Renal pelvis (tissue), 12 donors: ENCODE data around the gene ACAD8. TPM values are rescaled to one million over a fixed set of nuclear protein-coding genes. Genes with fewer than 3 reads are reported as not detected.

Experiments
- DNase-seq: peaks from one replicate; pipeline ENCODE4 v3.0.0-alpha.2; 2013
- long read RNA-seq, 16 experiments: transcript quantifications; one replicate each; lab custom pipeline, GENCODE V29; 2026
- polyA plus RNA-seq, 3 donors: library from polyadenylated mRNA; unstranded; fragments of 120-200 nt; gene quantifications; one replicate each; pipeline ENCODE4 v1.2.1, GENCODE V29; 2013; ENCODE audit not compliant: insufficient read length in 3 of 3

ACAD8 gene
- polyA plus RNA-seq = 10 to 100 TPM; 41.2 to 56.3 (median 50.3) TPM
- long read RNA-seq, donor 1, transcript ACAD8-201 (11 exons, 2,249 nt) = major isoform, 7 of 8 reads
- long read RNA-seq, donor 1, partial matches to known transcripts = 0 of 8 reads
- long read RNA-seq, donor 1, other reads (novel, unspliced or antisense) = 0 of 8 reads
- long read RNA-seq, donor 2, transcript ACAD8-201 (11 exons, 2,249 nt) = major isoform, 10 of 14 reads
- long read RNA-seq, donor 2, partial matches to known transcripts = 0 of 14 reads
- long read RNA-seq, donor 2, other reads (novel, unspliced or antisense) = 0 of 14 reads
- long read RNA-seq, donor 3, partial matches to known transcripts = 0 of 6 reads
- long read RNA-seq, donor 3, other reads (novel, unspliced or antisense) = 0 of 6 reads
- long read RNA-seq, donor 4, transcript ACAD8-201 (11 exons, 2,249 nt) = major isoform, 11 of 11 reads
- long read RNA-seq, donor 4, partial matches to known transcripts = 0 of 11 reads
- long read RNA-seq, donor 4, other reads (novel, unspliced or antisense) = 0 of 11 reads
- long read RNA-seq, donor 5, partial matches to known transcripts = 0 of 4 reads
- long read RNA-seq, donor 5, other reads (novel, unspliced or antisense) = 0 of 4 reads
- long read RNA-seq, donor 6, transcript ACAD8-201 (11 exons, 2,249 nt) = major isoform, 5 of 6 reads
- long read RNA-seq, donor 6, partial matches to known transcripts = 0 of 6 reads
- long read RNA-seq, donor 6, other reads (novel, unspliced or antisense) = 0 of 6 reads
- long read RNA-seq, donor 7, transcript ACAD8-201 (11 exons, 2,249 nt) = major isoform, 11 of 11 reads
- long read RNA-seq, donor 7, partial matches to known transcripts = 0 of 11 reads
- long read RNA-seq, donor 7, other reads (novel, unspliced or antisense) = 0 of 11 reads
- long read RNA-seq, donor 8 = 0 reads
- long read RNA-seq, donor 9, transcript ACAD8-201 (11 exons, 2,249 nt) = major isoform, 13 of 25 reads
- long read RNA-seq, donor 9, partial matches to known transcripts = 10 of 25 reads
- long read RNA-seq, donor 9, other reads (novel, unspliced or antisense) = 0 of 25 reads
- long read RNA-seq, donor 10, transcript ACAD8-201 (11 exons, 2,249 nt) = major isoform, 9 of 12 reads
- long read RNA-seq, donor 10, partial matches to known transcripts = 0 of 12 reads
- long read RNA-seq, donor 10, other reads (novel, unspliced or antisense) = 0 of 12 reads
- long read RNA-seq, donor 11, transcript ACAD8-201 (11 exons, 2,249 nt) = major isoform, 6 of 7 reads
- long read RNA-seq, donor 11, partial matches to known transcripts = 0 of 7 reads
- long read RNA-seq, donor 11, other reads (novel, unspliced or antisense) = 0 of 7 reads
- long read RNA-seq, donor 12, transcript ACAD8-201 (11 exons, 2,249 nt) = major isoform, 11 of 13 reads
- long read RNA-seq, donor 12, partial matches to known transcripts = 0 of 13 reads
- long read RNA-seq, donor 12, other reads (novel, unspliced or antisense) = 0 of 13 reads
- long read RNA-seq, donor 13, partial matches to known transcripts = 10 of 12 reads
- long read RNA-seq, donor 13, other reads (novel, unspliced or antisense) = 0 of 12 reads
- long read RNA-seq, donor 14 = 0 reads
- long read RNA-seq, donor 15, transcript ACAD8-201 (11 exons, 2,249 nt) = major isoform, 6 of 17 reads
- long read RNA-seq, donor 15, partial matches to known transcripts = 8 of 17 reads
- long read RNA-seq, donor 15, other reads (novel, unspliced or antisense) = 0 of 17 reads
- long read RNA-seq, donor 16, partial matches to known transcripts = 0 of 5 reads
- long read RNA-seq, donor 16, other reads (novel, unspliced or antisense) = 0 of 5 reads

DNA sequence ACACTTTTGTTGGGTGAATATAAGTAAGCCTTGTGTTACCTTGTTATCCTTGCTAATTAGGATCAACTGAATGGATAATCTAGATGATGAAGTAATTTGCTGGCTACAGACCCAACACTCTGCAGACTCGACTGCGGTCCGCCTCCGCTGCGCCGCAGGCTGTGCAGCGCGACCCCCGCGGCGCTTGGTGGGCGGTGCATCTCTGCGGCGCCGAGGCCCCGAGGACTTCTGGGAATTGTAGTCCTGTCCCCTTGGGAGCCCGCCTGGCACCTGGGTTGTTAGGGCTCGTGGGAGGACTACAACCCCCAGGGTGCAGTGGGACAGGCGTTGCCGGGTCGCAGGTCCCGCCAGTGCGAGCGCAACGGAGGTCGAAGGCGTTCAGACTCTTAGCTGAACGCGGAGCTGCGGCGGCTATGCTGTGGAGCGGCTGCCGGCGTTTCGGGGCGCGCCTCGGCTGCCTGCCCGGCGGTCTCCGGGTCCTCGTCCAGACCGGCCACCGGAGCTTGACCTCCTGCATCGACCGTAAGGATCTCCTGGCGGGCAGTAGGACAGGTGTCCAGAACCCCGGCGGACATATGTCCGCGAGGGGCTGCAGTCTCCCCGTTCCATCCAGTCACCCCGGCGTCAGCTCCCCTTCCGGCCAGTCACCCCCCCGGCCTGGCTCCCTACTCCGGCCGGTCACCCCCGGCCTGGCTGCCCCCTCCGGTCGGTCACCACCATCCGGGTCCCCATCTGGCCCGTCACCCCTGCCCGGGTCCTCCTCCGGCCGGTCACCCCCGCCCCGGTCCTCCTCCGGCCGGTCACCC, at the start of gene ACAD8, which contains the start of gene THYN1:
TSS of gene ACAD8 (plus strand) at position 381 of the 806 bp plus-strand sequence. CDS start at position 414, 33 bp downstream.
TSS of gene THYN1 (minus strand) at position 165 of the 806 bp plus-strand sequence. CDS start 470 bp downstream, outside the sequence.
- peak; percentile 96 for DNase-seq

DNA sequence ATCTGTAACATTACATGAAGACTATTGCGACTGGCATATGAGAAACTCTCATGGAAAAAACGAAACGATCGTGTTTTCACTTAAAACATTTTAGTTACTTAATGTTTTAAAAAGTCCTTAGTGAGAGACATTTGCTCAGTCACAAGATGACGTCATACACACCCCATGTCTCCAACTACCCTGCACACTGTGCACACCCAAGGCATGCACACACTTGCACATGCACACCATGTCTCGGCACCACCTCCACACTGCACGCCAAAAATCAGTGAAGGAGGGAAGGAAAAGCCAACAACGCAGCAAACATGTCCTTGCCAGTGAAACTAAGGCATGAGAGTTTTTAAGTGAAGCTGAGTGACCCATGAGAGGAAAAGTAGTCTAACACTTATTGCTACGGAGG, 47.6 kb upstream of the ACAD8 start:
- DNase-seq = no peak

DNA sequence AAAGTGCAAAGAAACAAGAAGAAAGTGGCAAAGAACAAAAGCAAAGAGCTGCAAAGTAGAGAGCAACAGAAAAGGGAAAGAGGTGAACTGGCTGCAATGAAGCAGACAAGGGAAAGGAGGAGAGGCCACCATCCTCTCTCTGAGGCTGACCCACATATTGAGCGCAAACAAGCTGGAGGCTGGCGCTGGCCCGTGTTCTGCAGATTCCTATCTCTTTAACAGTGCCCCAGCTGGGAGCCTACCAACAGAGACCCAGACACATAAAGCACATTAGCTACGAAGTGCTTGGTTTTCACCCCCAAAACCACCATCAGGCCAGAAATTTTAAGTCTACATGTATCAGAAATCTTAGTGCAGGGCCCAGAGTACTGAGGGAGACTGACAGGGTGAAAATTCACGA, 47.2 kb upstream of the ACAD8 start:
- DNase-seq = no peak

DNA sequence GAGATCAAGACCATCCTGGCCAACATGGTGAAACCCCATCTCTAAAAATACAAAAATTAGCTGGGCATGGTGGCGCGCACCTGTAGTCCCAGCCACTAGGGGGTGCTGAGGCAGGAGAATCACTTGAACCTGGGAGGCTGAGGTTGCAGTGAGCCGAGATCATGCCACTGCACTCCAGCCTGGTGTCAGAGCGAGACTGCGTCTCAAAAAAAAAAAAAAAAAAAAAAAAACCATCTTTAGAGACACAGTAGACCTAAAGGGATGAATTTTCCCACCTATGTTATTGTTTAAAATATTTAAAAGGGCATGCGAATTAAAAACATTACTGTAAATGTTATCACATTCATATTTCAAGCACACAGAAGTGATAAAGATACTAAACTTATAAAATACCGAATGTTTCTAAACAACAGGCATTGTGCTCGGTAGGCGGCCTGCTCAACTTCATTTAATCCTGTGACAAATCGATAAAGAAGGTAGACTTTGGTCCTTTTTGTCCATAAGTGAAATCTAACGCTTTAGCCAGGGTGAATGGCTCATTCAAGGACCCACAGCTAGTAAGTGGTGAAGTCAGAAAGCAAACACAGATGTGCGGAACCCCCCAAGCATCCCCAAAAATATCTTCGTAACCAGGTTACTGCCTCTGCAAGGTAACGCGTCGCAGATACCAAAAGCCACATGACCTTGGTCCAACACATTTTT, 45.7 kb upstream of the ACAD8 start:
- no peak for DNase-seq

DNA sequence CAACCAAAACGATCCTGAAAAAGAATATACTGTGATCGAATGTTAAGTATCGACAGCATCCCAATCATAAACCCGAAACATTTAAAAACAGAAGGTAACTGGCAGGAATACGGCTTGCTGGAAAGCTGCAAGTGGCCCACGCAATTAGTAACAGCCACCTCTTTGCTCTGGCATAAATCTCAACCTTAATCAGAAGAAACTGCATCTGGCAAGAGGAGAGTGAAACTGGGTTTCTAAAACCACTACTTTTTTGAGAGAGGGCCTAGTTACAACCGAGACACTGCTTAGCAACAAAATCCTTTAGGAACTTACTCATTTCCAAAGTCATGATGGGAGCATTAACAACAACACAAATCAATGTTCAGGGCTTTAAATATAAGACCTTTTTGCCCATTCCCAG, 37.5 kb upstream of the ACAD8 start:
- DNase-seq = no peak

DNA sequence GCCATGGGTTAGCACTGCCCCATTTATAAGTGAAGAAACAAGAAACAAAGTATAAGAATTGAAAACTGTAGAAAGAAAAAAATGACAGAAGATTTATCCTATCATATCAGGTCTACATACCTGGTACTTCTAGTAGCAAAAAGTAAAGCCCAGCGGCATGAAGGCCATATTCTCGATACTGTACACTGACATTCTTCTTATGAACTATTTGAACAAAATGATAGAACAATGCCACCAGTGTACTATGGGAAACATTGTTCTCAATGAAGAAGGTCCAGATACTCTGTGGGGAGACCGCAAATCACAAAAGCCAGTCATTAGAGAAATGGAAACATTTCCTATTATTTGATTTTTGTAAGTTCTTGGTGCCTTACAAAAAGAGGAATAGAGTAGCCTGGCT, 36.6 kb upstream of the ACAD8 start:
- no peak for DNase-seq

DNA sequence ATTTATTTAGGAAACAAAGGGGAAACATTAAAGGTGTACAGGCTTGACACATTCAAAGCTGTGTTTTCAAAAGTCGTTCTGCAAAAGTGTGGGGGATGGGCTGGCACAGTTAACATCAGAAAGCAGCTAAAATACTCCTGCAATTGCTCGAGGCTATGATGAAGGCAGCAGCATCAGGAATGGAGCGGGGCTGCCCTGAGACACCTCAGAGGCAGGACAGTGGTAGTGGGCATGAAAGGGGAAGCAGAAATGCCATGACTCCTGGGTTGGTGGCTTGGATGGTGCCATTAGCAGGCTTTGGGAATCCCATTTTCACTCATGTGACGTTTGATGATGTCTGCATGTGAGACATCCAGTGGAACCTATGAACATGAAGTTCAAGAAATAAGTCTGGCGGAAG, 30.2 kb upstream of the ACAD8 start:
- no peak for DNase-seq

DNA sequence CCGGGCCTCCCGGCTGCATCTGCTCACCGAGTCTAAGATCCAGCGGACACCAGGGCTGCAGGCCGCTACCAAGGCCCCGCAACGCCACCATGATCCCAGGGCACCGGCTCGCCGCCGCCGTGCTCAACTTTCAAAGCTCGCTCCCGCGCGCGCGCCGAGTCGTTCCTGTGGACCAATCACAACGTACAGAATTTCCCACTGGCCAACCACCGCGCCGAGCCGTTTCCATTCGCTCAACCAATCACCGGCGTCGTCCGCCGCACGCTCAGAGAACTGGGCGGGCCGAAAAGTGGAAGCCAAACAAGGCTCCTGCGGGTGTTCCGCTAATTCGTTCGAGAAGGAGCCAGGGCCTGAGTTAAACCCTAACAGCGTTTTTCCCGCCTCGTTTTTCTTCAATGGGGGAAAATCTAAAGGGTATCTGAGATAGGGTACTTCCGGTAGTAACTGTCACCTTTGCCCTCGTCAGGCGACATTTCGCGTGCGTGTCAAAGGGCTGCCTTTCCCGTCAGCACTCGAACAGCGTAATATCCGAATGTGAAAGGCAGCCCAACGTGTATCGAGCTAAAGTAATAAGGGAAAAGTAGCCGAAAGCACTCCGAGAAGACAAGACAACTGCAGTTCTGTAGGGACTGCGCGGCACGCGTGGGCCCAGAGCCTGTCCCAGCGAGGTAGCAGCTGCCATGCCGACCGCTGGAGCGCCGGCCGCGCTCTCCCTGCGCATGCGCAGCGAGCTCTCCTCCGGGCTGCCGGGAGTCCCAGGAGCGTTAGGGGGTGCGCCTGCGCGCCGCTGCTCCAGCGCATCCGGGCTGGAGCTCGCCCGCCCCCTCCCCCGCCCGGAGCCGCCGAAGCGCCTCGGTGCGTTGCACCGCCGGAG, 29.3 kb upstream of the ACAD8 start, which contains the start of the genes NCAPD3 and VPS26B:
TSS of gene NCAPD3 (minus strand) at position 132 of the 874 bp plus-strand sequence. CDS start at position 91, 41 bp downstream.
TSS of gene VPS26B (plus strand) at position 836 of the 874 bp plus-strand sequence. CDS start 452 bp downstream, outside the sequence.
- DNase-seq = peak; percentile 96

DNA sequence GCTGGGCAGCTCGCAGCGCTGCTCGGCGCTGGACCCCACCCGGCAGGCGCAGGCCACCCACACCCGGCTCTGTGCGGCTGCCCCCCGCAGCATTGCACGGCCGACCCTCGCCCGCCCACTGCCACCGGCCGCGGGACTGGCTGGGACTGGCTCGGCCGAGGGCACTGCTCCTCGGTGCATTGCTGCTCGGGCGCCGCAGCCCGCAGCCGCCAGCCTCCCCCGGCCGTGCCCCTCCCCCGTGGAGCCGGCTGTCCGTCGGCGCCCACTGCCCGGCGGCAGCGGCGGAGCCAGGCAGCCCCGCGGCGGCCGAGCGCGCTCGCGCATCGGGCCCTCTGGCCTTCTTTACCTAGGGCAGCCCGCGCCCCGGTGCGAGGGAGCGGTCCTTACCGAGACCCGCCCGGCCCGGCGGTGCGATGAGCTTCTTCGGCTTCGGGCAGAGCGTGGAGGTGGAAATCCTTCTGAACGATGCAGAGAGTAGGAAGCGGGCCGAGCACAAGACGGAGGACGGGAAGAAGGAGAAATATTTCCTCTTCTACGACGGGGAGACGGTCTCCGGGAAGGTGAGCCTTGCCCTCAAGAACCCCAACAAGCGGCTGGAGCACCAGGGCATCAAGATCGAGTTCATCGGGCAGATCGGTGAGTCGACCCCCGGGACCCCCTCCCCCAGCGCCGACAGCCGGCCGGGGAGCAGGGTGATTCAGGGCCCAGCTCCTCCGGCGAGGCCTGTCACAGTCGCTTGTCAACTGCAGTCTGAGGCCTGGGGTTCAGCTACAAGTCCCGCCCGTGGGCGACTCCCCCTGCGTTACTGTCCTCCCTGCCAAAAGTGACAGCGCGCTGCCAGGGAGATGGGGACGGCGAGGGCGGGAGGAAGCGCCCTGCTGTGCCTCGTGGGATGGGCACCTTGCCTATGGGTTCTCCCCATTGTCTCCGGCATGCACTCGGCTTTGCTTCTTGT, 28.4 kb upstream of the ACAD8 start:
- DNase-seq = no peak

DNA sequence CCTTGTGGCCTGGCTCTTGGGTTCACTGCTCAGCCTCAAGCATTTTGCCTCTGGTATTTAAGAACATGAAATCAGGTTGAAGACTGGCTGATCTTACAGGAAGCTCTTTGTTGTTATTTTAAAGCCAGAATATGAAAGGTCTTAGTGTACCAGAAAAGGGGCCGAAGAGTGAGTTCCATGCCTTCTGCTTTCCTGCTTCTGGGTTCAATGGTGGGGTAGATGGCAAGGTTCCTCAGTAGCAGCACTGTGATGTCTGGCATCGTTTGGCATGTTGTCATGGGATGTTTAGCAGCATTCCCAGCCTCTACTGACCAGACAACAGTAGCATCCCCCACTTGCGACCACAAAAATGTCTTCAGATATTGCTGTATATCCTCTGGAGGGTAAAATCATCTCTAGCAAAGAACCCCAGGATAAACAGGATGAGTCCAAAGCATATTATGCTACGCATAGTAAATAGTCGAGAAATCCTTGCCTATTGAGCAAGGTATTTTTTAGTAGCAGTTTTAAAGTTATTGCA, 26.5 kb upstream of the ACAD8 start:
- DNase-seq = no peak

DNA sequence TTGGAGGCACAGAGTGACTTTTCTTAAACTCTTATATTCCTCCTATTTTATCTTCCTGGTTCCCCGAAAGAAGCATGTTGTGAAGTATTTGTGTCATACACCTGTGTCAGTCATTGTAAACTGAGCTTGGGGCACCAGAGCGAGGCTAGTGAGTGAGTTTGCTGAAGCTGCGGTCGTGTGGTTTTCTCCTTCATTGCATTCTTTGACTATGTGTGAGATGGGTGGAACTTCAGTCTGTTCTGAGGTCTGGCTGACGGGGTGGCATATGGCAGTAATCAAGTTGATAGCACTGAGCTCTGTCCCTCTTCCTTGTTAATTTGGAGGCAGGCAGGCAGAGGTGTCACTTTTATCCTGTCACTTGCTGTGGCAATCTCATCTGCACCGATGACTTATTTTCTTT, 24.7 kb upstream of the ACAD8 start:
- no peak for DNase-seq

DNA sequence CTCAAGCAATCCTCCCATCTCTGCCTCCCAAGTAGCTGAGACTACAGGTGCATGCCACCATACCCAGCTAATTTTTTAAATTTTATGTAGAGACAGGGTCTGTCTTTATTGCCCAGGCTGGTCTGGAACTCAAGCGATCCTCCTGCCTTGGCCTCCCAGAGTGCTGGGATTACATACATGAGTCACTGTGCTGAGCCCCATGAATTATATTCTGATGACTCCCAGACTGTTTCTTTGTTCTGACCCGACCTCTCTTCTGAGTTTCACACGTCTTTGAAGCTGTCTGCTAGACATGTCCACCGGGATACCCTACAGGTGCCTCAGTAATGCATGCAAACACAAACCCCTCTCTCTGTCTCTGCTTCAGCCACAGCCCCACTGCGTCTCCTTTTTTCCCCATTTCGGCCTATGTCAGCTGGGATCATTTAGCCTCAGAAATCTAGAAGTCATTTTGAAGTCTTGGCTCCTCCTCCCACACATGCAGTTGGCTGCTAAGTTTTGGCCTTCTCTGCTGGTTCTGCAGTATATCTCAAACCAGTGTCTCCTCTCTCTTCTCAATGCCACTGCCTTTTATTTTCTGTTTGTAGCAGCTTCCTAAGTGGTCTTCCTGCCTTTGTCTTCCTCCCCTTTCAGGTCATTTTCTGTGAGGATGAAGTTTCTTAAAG, 24.1 kb upstream of the ACAD8 start:
- DNase-seq = no peak

DNA sequence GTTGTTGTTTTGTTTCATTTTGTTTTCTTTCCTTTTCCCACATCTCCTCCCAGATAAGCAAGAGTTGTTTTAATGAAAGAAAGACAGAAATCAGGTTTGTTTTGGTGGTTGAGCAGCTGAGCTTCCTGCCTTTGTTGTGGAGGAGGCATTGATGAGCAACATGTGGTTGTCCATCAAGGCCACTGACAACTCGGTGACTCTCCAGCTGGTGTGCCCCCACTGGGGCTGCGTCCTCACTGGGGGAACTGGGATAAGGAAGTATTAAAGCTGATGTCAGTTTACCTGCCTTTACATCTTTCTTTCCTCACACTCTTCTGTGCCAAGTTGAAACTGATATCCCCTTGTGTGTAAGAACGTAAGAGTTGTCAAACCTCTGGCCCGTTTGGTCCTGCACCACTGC, 23.0 kb upstream of the ACAD8 start:
- no peak for DNase-seq

DNA sequence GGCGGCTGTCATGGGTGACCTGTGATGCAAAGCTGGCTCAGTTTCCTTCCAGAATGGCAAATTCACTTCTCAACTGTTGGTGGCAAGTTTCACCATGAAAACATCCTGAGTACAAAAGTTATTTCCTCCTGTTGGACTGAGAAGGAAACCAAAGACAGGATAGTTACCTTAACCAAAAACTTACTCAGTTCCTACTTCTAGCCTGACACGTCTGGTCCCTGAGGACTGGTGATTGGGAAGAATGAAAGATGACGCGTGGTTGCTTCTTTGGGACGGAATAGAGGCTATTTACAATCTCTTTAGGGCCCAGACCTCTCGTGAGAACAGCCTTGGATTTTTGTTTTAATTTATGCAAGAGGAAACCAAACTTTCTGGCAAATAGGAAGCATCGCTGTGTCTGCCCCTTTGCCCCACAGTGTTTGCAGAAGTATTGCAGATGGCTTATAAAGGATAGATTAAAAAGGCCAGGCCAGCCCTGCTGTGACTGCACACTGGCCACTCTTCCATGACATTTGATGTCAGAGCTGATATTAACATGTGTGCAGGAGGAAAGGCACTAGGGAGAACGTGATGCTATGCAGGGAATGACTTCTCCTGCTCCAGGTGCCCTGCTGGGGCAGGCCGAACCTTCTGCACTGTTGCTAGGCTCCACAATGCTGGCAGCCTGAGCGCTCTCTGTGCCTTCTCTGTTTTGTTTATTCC, 21.3 kb upstream of the ACAD8 start:
- no peak for DNase-seq

DNA sequence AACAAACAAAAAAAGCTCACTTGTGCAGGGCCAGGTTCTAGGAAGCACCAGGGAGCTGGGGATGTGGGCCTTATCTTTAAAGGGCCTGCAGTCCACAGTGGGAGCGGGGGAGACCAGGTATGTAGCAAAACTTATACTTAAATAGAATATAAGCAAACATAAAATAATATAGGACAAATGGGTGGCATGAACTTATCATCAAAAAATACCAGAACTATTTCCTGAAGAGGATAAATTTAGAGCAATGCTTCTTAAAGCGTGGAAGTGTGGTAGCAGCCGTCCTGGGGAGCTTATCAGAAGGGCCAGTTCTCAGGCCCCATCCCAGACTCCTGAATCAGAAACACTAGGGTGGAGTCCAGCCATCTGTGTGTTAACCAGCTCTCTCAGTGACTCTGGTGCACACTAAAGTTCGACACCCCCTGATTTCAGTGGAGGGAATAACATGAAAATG, 19.6 kb upstream of the ACAD8 start:
- no peak for DNase-seq
